SK-N-SH (cell line): ENCODE measurements around the gene PHAX. TPM values are rescaled to one million over a fixed set of nuclear protein-coding genes. Genes with fewer than 3 reads are reported as not detected.

ENCODE experiments used
- CTCF ChIA-PET: fragments of 300-600, 350-600 bp; formaldehyde crosslinking; extraction: SDS; loops from one replicate; lab custom pipeline; 2021; lab: Yijun Ruan, JAX
- POLR2A ChIA-PET: fragments of 350-600 bp; sonication (Branson Sonifier 250); formaldehyde crosslinking; extraction: SDS; loops from one replicate; lab custom pipeline; 2020; ENCODE audit warnings: antibody characterized with exemption, inconsistent platforms; lab: Yijun Ruan, JAX
- DNase-seq: peaks from one replicate; pipeline ENCODE4 v3.0.0; 2012
- H2AFZ ChIP-seq: fragments of 200-600 bp; sonication (generic); 2 replicates; pipeline ENCODE4 v1.8.1; 2016; ENCODE audit warnings: antibody characterized with exemption, mild to moderate bottlenecking, low read depth
- H3F3A ChIP-seq: fragments of 200-600 bp; sonication (generic); replicated peaks from 2 replicates; pipeline ENCODE3; 2016; ENCODE audit warnings: antibody characterized with exemption, mild to moderate bottlenecking; ENCODE audit not compliant: insufficient read depth
- H3K27ac ChIP-seq, 2 experiments: fragments of 200-500 bp in 1 of 2; fragments of 200-600 bp in 1 of 2; sonication (Bioruptor generic) in 1 of 2; sonication (generic), shearing (Covaris generic) in 1 of 2; 2 replicates each; pipeline versions ENCODE4 v1.5.1 to v1.6.1; 2014 to 2016; ENCODE audit warnings: low read depth in 2 of 2, inconsistent platforms in 1 of 2, low read length in 1 of 2, mild to moderate bottlenecking in 1 of 2, mixed read lengths in 1 of 2
- H3K27me3 ChIP-seq: fragments of 200-600 bp; sonication (generic), shearing (Covaris generic); 2 replicates; pipeline ENCODE4 v1.6.1; 2016; ENCODE audit warnings: mixed run types; ENCODE audit not compliant: insufficient read depth
- H3K36me3 ChIP-seq, 2 experiments: fragments of 200-500 bp in 1 of 2; fragments of 200-600 bp in 1 of 2; sonication (Bioruptor generic) in 1 of 2; sonication (generic) in 1 of 2; replicated peaks in 1 of 2; 2 replicates each; pipeline versions ENCODE3 to v1.5.1; 2014 to 2016; ENCODE audit warnings: low read length in 1 of 2, mild to moderate bottlenecking in 1 of 2; ENCODE audit not compliant: insufficient read depth in 2 of 2, control insufficient read depth in 1 of 2
- H3K4me1 ChIP-seq, 2 experiments: fragments of 200-500 bp in 1 of 2; fragments of 200-600 bp in 1 of 2; sonication (Bioruptor generic) in 1 of 2; sonication (generic), shearing (Covaris generic) in 1 of 2; 2 replicates each; pipeline versions ENCODE4 v1.5.1 to v1.6.1; 2014 to 2016; ENCODE audit warnings: low read depth in 1 of 2, low read length in 1 of 2, mixed run types in 1 of 2; ENCODE audit not compliant: insufficient read depth in 2 of 2, control insufficient read depth in 1 of 2
- H3K4me2 ChIP-seq: fragments of 200-600 bp; sonication (generic), shearing (Covaris generic); 2 replicates; pipeline ENCODE4 v1.6.1; 2017; ENCODE audit warnings: mixed run types
- H3K4me3 ChIP-seq, 2 experiments: fragments of 200-500 bp in 1 of 2; fragments of 200-600 bp in 1 of 2; sonication (Bioruptor generic) in 1 of 2; sonication (generic), shearing (Covaris generic) in 1 of 2; 2 replicates each; pipeline versions ENCODE4 v1.5.1 to v1.8.1; 2014 to 2016; ENCODE audit warnings: low read depth in 2 of 2, inconsistent platforms in 1 of 2, low read length in 1 of 2, mild to moderate bottlenecking in 1 of 2, mixed read lengths in 1 of 2, moderate library complexity in 1 of 2
- H3K79me2 ChIP-seq: fragments of 200-600 bp; sonication (generic); 2 replicates; pipeline ENCODE4 v1.8.1; 2017; ENCODE audit warnings: mild to moderate bottlenecking; ENCODE audit not compliant: insufficient read depth
- H3K9ac ChIP-seq: fragments of 200-600 bp; sonication (generic); 2 replicates; pipeline ENCODE4 v1.6.1; 2017; ENCODE audit warnings: mixed run types
- H3K9me2 ChIP-seq: fragments of 200-600 bp; sonication (generic); 2 replicates; pipeline ENCODE4 v1.6.1; 2017; ENCODE audit warnings: mixed run types
- H3K9me3 ChIP-seq: fragments of 200-600 bp; sonication (generic); 2 replicates; pipeline ENCODE4 v1.6.1; 2017; ENCODE audit warnings: mixed run types, mild to moderate bottlenecking, moderate library complexity
- H4K20me1 ChIP-seq: fragments of 200-600 bp; sonication (generic); 2 replicates; pipeline ENCODE4 v1.6.1; 2017; ENCODE audit warnings: mild to moderate bottlenecking, mixed run types; ENCODE audit not compliant: insufficient read depth
- CHD2 ChIP-seq: fragments of 150-350 bp; IDR thresholded peaks from 2 replicates; pipeline ENCODE4 v1.6.1; 2018; ENCODE audit warnings: low read length; ENCODE audit not compliant: partially characterized antibody
- ELF1 ChIP-seq: IDR thresholded peaks from 2 replicates; pipeline ENCODE4 v1.4.0; 2012
- EP300 ChIP-seq, 2 experiments: IDR thresholded peaks; 2 replicates each; pipeline versions ENCODE4 v1.4.0 to v1.6.1; 2012; ENCODE audit warnings: borderline replicate concordance in 1 of 2, low read depth in 1 of 2, low read length in 1 of 2
- GABPA ChIP-seq: IDR thresholded peaks from 2 replicates; pipeline ENCODE4 v1.4.0; 2012; ENCODE audit warnings: low read depth, mild to moderate bottlenecking
- GATA2 ChIP-seq: sonication (generic); formaldehyde crosslinking; IDR thresholded peaks from 2 replicates; pipeline ENCODE4 v1.5.0; 2020; ENCODE audit warnings: mild to moderate bottlenecking, missing genetic modification reagents
- IRF3 ChIP-seq: fragments of 150-350 bp; IDR thresholded peaks from 2 replicates; pipeline ENCODE4 v1.6.1; 2016; ENCODE audit warnings: mild to moderate bottlenecking, low read depth, low read length
- MEF2A ChIP-seq: IDR thresholded peaks from 2 replicates; pipeline ENCODE4 v1.4.0; 2012; ENCODE audit warnings: low read depth, borderline replicate concordance
- MXI1 ChIP-seq: IDR thresholded peaks from 2 replicates; pipeline ENCODE4 v1.6.1; 2012; ENCODE audit warnings: mild to moderate bottlenecking, low read depth, low read length, improper control_type of control experiment
- RFX5 ChIP-seq: IDR thresholded peaks from 2 replicates; pipeline ENCODE4 v1.6.1; 2012; ENCODE audit warnings: mild to moderate bottlenecking, improper control_type of control experiment, low read length
- USF1 ChIP-seq: IDR thresholded peaks from 2 replicates; pipeline ENCODE4 v1.4.0; 2012; ENCODE audit warnings: low read depth, borderline replicate concordance
- WGBS: methylation state at CpG from one replicate; pipeline ENCODE4 v1.1.6; 2017; ENCODE audit warnings: low lambda C conversion rate; 5-methylcytosine and 5-hydroxymethylcytosine counted together
- polyA plus RNA-seq, 3 experiments: library from polyadenylated mRNA; depleted of rRNA; stranded (reverse); fragments of >200 nt; gene quantifications; 2 replicates each; pipeline ENCODE4 v1.2.3, GENCODE V29; 2012

PHAX gene
- polyA plus RNA-seq, 1 of the 3 experiments (the other 2 are of a cell fraction) = 25.1 TPM

DNA sequence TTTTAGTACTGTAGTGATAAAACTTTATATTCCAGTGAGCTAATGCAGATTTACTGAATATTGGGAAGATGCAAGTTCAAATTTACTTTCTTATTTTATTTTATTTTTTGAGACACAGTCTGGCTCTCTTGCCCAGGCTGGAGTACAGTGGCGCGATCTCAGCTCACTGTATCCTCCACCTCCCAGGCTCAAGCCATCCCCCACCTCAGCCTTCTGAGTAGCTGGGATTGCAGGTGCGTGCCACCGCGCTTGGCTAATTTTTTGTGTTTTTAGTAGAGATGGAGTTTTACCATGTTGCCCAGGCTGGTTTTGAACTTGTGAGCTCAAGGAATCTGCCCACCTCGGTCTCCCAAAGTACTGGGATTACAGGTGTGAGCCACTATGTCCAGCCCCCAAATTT lies 9.9 kb downstream of the PHAX start:
- H3K9me3 ChIP-seq = no peaks in the 10 kb centered on the region
- no peaks in the 10 kb centered on the region for H3F3A ChIP-seq
- POLR2A ChIA-PET = no interaction called here
- TF ChIP-seq IRF3 = no peak
- TF ChIP-seq USF1 = no peak
- no peak overlapping the region for H2AFZ ChIP-seq
- H3K9me2 ChIP-seq = no peaks in the 10 kb centered on the region
- H3K4me1 ChIP-seq = no peaks in the 10 kb centered on the region
- peaks cover 12 to 56% of the 10 kb centered on the region in 2 experiments for H3K36me3 ChIP-seq
- H3K4me2 ChIP-seq = no peak overlapping the region
- H3K9ac ChIP-seq = no peak overlapping the region
- H4K20me1 ChIP-seq = peaks cover 20% of the 10 kb centered on the region
- 100% methylated on average over 6 of the region's 6 CpGs for WGBS
- no peaks in the 10 kb centered on the region for H3K27me3 ChIP-seq
- CTCF ChIA-PET = interaction anchor here (1.4 to 3.8 kb wide), 3 partner anchors 10 to 272 kb away, joined by 3 to 18 read pairs (median 4); partner anchors contain the start of gene PHAX
- H3K27ac ChIP-seq = no peak overlapping the region
- H3K4me3 ChIP-seq = no peak overlapping the region
- no peak for DNase-seq
- peaks cover 100% of the 10 kb centered on the region for H3K79me2 ChIP-seq

- WGBS = 94% methylated on average over 7 of the region's 7 CpGs
- H3K9ac ChIP-seq = no peak overlapping the region
- no peak for DNase-seq
- H2AFZ ChIP-seq = no peak overlapping the region
- H3K9me2 ChIP-seq = no peaks in the 10 kb centered on the region
- ChIA-PET CTCF (no interaction called here), POLR2A (no interaction called here)
- H3K4me1 ChIP-seq = no peaks in the 10 kb centered on the region
- no peak overlapping the region for H3K4me2 ChIP-seq
- TF ChIP-seq EP300 (IDR thresholded peaks at IDR 0.05; ENCODE audit: borderline replicate concordance in 1 of 2, low read depth in 1 of 2, low read length in 1 of 2) (no peak), GATA2 (CRISPR knock-in tag) (no peak), ELF1 (no peak), RFX5 (no peak), MEF2A (no peak), MXI1 (no peak), GABPA (no peak), CHD2 (no peak), IRF3 (no peak)
- peaks cover 13 to 47% of the 10 kb centered on the region in 2 experiments for H3K36me3 ChIP-seq
- H3K27me3 ChIP-seq = no peaks in the 10 kb centered on the region
- H3K4me3 ChIP-seq = no peak overlapping the region
- H3K9me3 ChIP-seq = no peaks in the 10 kb centered on the region
- no peak overlapping the region for H3K27ac ChIP-seq
- H4K20me1 ChIP-seq = peaks cover 6% of the 10 kb centered on the region; the same call in 1 of the 2 replicates
- no peaks in the 10 kb centered on the region for H3F3A ChIP-seq
- peaks cover 98% of the 10 kb centered on the region for H3K79me2 ChIP-seq
These were observed 13.3 kb downstream of the PHAX start for GRCh38 chr5:126613941-126614592.
